Measurements from ENCODE around the gene GPRIN1. TPM values are rescaled to one million over a fixed set of nuclear protein-coding genes. Genes with fewer than 3 reads are reported as not detected.

GPRIN1 gene
- total RNA-seq, 1 donor from 2014 or later, result 39.0 TPM

DNA sequence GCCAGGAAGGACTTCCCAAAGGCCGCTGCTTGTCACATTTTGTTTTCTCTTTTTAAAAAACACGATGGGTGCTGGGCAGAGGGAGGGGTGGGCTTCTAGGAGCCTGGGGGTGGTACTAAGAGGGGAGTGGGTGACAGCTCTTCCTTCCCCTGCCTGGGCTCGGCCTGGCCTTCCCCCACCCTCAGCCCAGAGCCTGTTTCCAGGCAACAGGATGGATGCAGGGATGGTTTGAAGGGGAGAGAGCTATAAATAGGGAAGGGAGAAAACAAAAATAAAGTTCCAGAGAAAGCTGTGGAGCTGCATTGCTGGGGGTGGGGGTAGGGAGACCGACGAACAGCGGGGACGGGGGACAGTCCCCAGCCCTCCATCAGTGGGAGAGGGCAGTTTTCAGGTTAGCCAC is 6.6 kb upstream of the GPRIN1 start:
- no peaks in the 10 kb centered on the region for H3K36me3 Mint-ChIP-seq (ENCODE audit: low read depth)
- H3K27me3 Mint-ChIP-seq (ENCODE audit: low read depth), result peaks cover 93% of the 10 kb centered on the region
- no peak for DNase-seq (ENCODE audit: low read depth, low spot score)
- peaks cover 9% of the 10 kb centered on the region for H3K4me1 Mint-ChIP-seq
- TF ChIP-seq, protein P1, sequence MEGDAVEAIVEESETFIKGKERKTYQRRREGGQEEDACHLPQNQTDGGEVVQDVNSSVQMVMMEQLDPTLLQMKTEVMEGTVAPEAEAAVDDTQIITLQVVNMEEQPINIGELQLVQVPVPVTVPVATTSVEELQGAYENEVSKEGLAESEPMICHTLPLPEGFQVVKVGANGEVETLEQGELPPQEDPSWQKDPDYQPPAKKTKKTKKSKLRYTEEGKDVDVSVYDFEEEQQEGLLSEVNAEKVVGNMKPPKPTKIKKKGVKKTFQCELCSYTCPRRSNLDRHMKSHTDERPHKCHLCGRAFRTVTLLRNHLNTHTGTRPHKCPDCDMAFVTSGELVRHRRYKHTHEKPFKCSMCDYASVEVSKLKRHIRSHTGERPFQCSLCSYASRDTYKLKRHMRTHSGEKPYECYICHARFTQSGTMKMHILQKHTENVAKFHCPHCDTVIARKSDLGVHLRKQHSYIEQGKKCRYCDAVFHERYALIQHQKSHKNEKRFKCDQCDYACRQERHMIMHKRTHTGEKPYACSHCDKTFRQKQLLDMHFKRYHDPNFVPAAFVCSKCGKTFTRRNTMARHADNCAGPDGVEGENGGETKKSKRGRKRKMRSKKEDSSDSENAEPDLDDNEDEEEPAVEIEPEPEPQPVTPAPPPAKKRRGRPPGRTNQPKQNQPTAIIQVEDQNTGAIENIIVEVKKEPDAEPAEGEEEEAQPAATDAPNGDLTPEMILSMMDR (conservative IDR thresholded peaks at IDR 0.05), result no peak
- H3K27ac Mint-ChIP-seq (ENCODE audit: unreplicated experiment), result no peak overlapping the region
- H3K9me3 Mint-ChIP-seq, result no peaks in the 10 kb centered on the region
- H3K4me3 Mint-ChIP-seq, result no peak overlapping the region

DNA sequence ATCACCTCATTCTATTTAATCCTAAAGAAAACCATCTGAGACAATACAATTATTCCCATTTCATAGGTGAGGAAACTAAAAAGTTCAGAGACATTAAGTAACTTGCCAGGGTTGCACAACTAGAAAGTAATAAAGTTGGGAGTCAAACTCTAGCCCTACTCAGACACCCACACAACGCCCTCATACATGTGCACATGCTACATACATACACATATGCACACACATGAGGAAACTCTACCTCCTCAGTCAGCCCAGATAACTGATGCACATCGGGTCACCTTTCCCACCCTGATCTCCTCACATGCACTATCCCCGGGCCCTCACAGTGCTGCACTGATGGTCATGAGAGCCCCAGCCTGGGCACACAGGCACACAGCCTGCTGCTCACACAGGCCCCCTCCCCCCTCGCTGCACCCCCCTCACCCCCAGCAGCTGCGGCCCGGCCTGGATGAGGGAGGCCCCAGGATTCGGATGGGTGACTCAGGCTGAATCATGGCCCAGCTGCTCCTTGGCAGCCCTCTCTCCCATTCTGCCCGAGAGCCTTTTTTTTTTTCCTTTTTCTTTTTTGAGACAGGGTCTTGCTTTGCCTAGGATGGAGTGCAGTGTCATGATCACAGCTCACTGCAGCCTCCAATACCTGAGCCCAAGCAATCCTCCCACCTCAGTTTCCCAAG is 5.0 kb upstream of the GPRIN1 start:
- Mint-ChIP-seq H3K4me1 (peaks cover 16% of the 10 kb centered on the region), H3K36me3 (ENCODE audit: low read depth) (no peaks in the 10 kb centered on the region), H3K9me3 (no peaks in the 10 kb centered on the region), H3K27ac (ENCODE audit: unreplicated experiment) (no peak overlapping the region), H3K4me3 (peak overlapping the region; percentile 8), H3K27me3 (ENCODE audit: low read depth) (peaks cover 84% of the 10 kb centered on the region)
- TF ChIP-seq, protein P1 (conservative IDR thresholded peaks at IDR 0.05), result no peak
- no peak for DNase-seq (ENCODE audit: low read depth, low spot score)

DNA sequence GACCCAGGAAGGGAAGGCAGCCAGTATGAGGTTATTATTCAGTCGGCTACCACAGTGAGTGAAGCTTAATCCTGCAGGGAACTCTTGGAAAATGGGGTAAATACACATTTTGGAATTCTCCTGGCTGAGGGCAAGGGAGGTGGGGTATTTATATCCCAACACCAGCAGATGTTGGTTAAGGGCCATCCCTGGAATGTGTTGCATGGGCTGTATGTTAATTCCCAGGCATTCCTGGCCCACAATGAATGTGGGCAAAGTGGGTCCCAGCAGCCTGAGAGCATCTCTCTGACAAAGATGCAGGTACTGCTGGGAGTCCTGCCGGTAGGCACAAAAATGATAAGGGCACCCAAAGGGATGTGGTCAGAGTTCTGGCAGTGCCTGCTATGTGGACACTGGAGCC is 2.9 kb upstream of the GPRIN1 start:
- TF ChIP-seq, protein P1 (conservative IDR thresholded peaks at IDR 0.05), result no peak
- Mint-ChIP-seq H3K27me3 (ENCODE audit: low read depth) (peaks cover 63% of the 10 kb centered on the region), H3K27ac (ENCODE audit: unreplicated experiment) (no peak overlapping the region), H3K9me3 (no peaks in the 10 kb centered on the region), H3K36me3 (ENCODE audit: low read depth) (no peaks in the 10 kb centered on the region), H3K4me1 (peaks cover 28% of the 10 kb centered on the region), H3K4me3 (no peak overlapping the region)
- no peak for DNase-seq (ENCODE audit: low read depth, low spot score)

DNA sequence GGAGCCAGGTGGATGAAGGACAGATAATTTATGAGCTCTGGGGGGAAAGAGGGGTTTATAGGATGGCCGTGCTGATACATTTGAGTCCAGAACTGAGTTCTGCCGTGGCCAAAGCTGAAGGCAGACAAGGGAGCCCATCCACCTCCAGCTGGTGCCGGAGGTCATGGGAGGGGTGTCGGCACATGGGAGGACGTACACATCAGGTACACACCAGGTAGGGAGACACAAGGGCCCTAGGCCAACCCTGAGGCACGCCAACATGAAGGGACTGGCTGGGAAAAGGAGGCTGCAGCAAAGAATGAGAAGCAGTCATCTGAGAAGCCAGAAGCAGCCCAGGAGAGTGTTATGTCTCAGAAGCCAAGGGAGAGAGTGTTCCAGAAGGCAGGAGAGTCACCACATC is 2.1 kb upstream of the GPRIN1 start:
- H3K4me1 Mint-ChIP-seq, result peaks cover 28% of the 10 kb centered on the region
- H3K36me3 Mint-ChIP-seq (ENCODE audit: low read depth), result no peaks in the 10 kb centered on the region
- H3K4me3 Mint-ChIP-seq, result peak overlapping the region; percentile 18
- no peak overlapping the region for H3K27ac Mint-ChIP-seq (ENCODE audit: unreplicated experiment)
- no peak for DNase-seq (ENCODE audit: low read depth, low spot score)
- no peaks in the 10 kb centered on the region for H3K9me3 Mint-ChIP-seq
- TF ChIP-seq, protein P1 (conservative IDR thresholded peaks at IDR 0.05), result no peak
- H3K27me3 Mint-ChIP-seq (ENCODE audit: low read depth), result peaks cover 55% of the 10 kb centered on the region

DNA sequence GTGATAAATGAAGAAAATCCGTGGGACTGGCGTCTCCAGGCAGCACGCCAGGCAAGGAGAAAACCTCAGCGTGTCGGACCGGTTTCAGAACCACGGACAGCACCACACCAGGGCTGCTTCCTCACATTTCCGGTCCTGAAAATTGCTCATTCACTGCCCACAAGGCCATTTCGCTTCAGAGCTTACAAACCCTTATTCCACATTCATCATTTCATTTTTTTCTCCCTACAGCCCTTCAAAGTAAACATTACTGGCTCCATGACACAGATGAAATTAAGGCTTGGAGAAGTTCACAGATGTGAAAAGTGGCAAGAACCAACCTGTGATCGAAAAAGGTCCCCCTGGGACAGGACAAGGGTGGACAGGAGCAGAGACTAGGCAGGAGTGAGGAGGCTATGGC is 1.5 kb upstream of the GPRIN1 start:
- no peaks in the 10 kb centered on the region for H3K9me3 Mint-ChIP-seq
- H3K27ac Mint-ChIP-seq (ENCODE audit: unreplicated experiment), result no peak overlapping the region
- peak overlapping the region; percentile 18 for H3K4me3 Mint-ChIP-seq
- peaks cover 49% of the 10 kb centered on the region for H3K27me3 Mint-ChIP-seq (ENCODE audit: low read depth)
- DNase-seq (ENCODE audit: low read depth, low spot score), result peak; percentile 76
- TF ChIP-seq, protein P1 (conservative IDR thresholded peaks at IDR 0.05), result no peak
- H3K4me1 Mint-ChIP-seq, result peaks cover 31% of the 10 kb centered on the region
- H3K36me3 Mint-ChIP-seq (ENCODE audit: low read depth), result no peaks in the 10 kb centered on the region
